Measurements from ENCODE around the gene FMN1.

- TF ChIP-seq, protein P1, sequence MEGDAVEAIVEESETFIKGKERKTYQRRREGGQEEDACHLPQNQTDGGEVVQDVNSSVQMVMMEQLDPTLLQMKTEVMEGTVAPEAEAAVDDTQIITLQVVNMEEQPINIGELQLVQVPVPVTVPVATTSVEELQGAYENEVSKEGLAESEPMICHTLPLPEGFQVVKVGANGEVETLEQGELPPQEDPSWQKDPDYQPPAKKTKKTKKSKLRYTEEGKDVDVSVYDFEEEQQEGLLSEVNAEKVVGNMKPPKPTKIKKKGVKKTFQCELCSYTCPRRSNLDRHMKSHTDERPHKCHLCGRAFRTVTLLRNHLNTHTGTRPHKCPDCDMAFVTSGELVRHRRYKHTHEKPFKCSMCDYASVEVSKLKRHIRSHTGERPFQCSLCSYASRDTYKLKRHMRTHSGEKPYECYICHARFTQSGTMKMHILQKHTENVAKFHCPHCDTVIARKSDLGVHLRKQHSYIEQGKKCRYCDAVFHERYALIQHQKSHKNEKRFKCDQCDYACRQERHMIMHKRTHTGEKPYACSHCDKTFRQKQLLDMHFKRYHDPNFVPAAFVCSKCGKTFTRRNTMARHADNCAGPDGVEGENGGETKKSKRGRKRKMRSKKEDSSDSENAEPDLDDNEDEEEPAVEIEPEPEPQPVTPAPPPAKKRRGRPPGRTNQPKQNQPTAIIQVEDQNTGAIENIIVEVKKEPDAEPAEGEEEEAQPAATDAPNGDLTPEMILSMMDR (conservative IDR thresholded peaks at IDR 0.05; ENCODE audit: low read depth, low read length) = peak; percentile 46
- TF ChIP-seq EZH2 (IDR thresholded peaks at IDR 0.05; ENCODE audit: borderline replicate concordance, low read depth, low read length, poor library complexity, severe bottlenecking) = no peak
These were observed 32.2 kb upstream of the FMN1 start for GRCh38 chr15:33226559-33227181.

Measured in A673 (cell line).